IPS-20b (cell line): ENCODE data around the gene RAB39A.
"Not testable (repeated sequence)": the region's sequence is repeated elsewhere in the genome, so short reads cannot be mapped to it uniquely, and the experiment has no call there.

Experiments used
- H3K27ac ChIP-seq: one replicate; pipeline ENCODE4 v1.5.1; 2013; ENCODE audit warnings: low read length
- H3K27me3 ChIP-seq: 2 replicates; pipeline ENCODE4 v1.6.1; 2013; ENCODE audit warnings: mild to moderate bottlenecking, low read length, inconsistent platforms; ENCODE audit not compliant: insufficient read depth
- H3K36me3 ChIP-seq: 2 replicates; pipeline ENCODE4 v1.6.1; 2013; ENCODE audit warnings: low read depth, mild to moderate bottlenecking, inconsistent platforms, low read length, moderate library complexity; ENCODE audit not compliant: insufficient read depth
- H3K4me1 ChIP-seq: 2 replicates; pipeline ENCODE4 v1.6.1; 2013; ENCODE audit warnings: mild to moderate bottlenecking, control low read depth, inconsistent platforms, low read length, moderate library complexity; ENCODE audit not compliant: insufficient read depth
- H3K4me3 ChIP-seq: 2 replicates; pipeline ENCODE4 v1.5.1; 2013; ENCODE audit warnings: mild to moderate bottlenecking, low read length, inconsistent platforms
- H3K9ac ChIP-seq: 2 replicates; pipeline ENCODE4 v1.6.1; 2013; ENCODE audit warnings: low read depth, mild to moderate bottlenecking, inconsistent platforms, low read length, moderate library complexity
- H3K9me3 ChIP-seq: 2 replicates; pipeline ENCODE4 v1.6.1; 2013; ENCODE audit warnings: mild to moderate bottlenecking, low read depth, low read length, inconsistent platforms; ENCODE audit not compliant: insufficient read depth

RAB39A gene

GRCh38 chr11:107928767-107929507 lies 689 bp downstream of the RAB39A start:
- H3K27ac ChIP-seq: peak overlapping the region; percentile 73

DNA sequence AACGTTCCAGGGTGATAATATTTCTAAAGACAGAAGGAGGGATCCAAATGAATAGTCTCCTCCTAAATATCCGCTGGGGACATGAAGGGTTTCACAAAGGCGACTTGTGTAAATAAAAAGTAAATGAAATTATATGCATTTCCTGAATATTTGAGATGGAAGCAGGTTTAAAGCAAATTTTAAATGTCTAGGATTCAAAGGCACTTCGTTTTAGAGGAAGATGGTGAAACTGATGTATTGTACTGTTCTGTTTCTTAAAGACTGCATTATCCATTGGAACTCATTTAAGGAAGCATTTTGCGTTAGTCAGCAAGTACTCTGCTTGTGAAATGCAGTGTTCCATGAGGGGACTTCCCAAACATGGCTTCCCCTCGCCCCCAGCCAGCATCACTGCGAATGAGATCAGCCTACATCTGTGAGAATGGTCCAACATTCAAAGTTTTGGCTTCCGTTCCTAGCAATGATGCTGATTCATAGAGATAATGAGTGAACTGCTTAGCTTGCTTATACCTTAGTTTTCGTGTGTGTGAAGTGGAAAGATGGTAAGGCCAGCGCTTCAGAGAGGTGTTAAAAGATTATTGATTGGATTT lies 1.5 kb downstream of the RAB39A start:
- Histone ChIP-seq H3K4me3 (peak overlapping the region; percentile 88), H3K27me3 (no peaks in the 10 kb centered on the region), H3K27ac (no peak overlapping the region), H3K9ac (peak overlapping the region; percentile 90), H3K9me3 (no peaks in the 10 kb centered on the region), H3K4me1 (no peaks in the 10 kb centered on the region), H3K36me3 (no peaks in the 10 kb centered on the region)

More at GRCh38 chr11:107928767-107929507, 689 bp downstream of the RAB39A start:
- Histone ChIP-seq H3K9ac (peak overlapping the region; percentile 90), H3K9me3 (no peaks in the 10 kb centered on the region), H3K4me1 (no peaks in the 10 kb centered on the region), H3K36me3 (no peaks in the 10 kb centered on the region), H3K27me3 (no peaks in the 10 kb centered on the region), H3K4me3 (peak overlapping the region; percentile 88)

DNA sequence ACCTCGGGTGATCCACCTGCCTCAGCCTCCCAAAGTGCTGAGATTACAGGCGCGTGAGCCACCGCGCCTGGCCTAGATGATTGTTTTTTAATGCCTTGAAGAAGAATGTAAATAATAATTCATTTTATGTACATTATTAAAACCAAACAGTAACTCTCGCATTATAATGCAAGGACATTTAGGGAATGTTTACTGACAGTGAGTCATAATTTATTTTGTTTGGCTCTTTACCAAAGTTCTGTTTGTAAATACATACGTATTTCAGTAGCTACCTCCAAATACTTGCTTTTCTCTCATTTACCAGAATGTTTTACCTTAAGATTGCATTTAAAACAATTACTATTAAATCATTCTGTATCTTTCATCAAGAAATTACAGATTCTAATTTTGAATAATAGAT lies 3.0 kb downstream of the RAB39A start:
- Histone ChIP-seq H3K27me3 (no peaks in the 10 kb centered on the region), H3K4me1 (no peaks in the 10 kb centered on the region), H3K9me3 (no peaks in the 10 kb centered on the region), H3K4me3 (no peak overlapping the region), H3K9ac (no peak overlapping the region), H3K27ac (no peak overlapping the region), H3K36me3 (no peaks in the 10 kb centered on the region)

- peaks cover 2% of the 10 kb centered on the region; the same call in 1 of the 2 replicates for H3K4me1 ChIP-seq
- no peaks in the 10 kb centered on the region for H3K36me3 ChIP-seq
- no peak overlapping the region for H3K9ac ChIP-seq
- H3K9me3 ChIP-seq: no peaks in the 10 kb centered on the region
- H3K4me3 ChIP-seq: no peak overlapping the region
- H3K27ac ChIP-seq: no peak overlapping the region
- no peaks in the 10 kb centered on the region for H3K27me3 ChIP-seq
These were observed 19.7 kb downstream of the RAB39A start for GRCh38 chr11:107947904-107948303.

- not testable (repeated sequence) for H3K27ac ChIP-seq, H3K4me3 ChIP-seq, H3K9me3 ChIP-seq
These were observed 20.1 kb downstream of the RAB39A start for GRCh38 chr11:107948328-107948727.

GRCh38 chr11:107951155-107951554 lies 22.9 kb downstream of the RAB39A start:
- no peak overlapping the region for H3K4me3 ChIP-seq
- no peaks in the 10 kb centered on the region for H3K9me3 ChIP-seq
- peaks cover 5% of the 10 kb centered on the region; the same call in 1 of the 2 replicates for H3K4me1 ChIP-seq

More at GRCh38 chr11:107948328-107948727, 20.1 kb downstream of the RAB39A start:
- not testable (repeated sequence) for H3K4me1 ChIP-seq, H3K36me3 ChIP-seq, H3K27me3 ChIP-seq, H3K9ac ChIP-seq

GRCh38 chr11:107953446-107953845 lies 25.2 kb downstream of the RAB39A start:
- H3K9me3 ChIP-seq: no peaks in the 10 kb centered on the region
- H3K27me3 ChIP-seq: no peaks in the 10 kb centered on the region
- H3K4me1 ChIP-seq: peaks cover 3% of the 10 kb centered on the region; the same call in 1 of the 2 replicates
- H3K27ac ChIP-seq: no peak overlapping the region
- no peaks in the 10 kb centered on the region for H3K36me3 ChIP-seq
- H3K9ac ChIP-seq: no peak overlapping the region
- no peak overlapping the region for H3K4me3 ChIP-seq

More at GRCh38 chr11:107951155-107951554, 22.9 kb downstream of the RAB39A start:
- no peaks in the 10 kb centered on the region for H3K27me3 ChIP-seq
- H3K9ac ChIP-seq: no peak overlapping the region
- H3K36me3 ChIP-seq: no peaks in the 10 kb centered on the region
- no peak overlapping the region for H3K27ac ChIP-seq

- H3K4me1 ChIP-seq: peaks cover 3% of the 10 kb centered on the region; the same call in 1 of the 2 replicates
These were observed 28.3 kb downstream of the RAB39A start for GRCh38 chr11:107956543-107956942.

GRCh38 chr11:107957109-107957588 lies 28.9 kb downstream of the RAB39A start:
- H3K27ac ChIP-seq: no peak overlapping the region
- no peak overlapping the region for H3K4me3 ChIP-seq
- no peak overlapping the region for H3K9ac ChIP-seq
- H3K4me1 ChIP-seq: peaks cover 3% of the 10 kb centered on the region; the same call in 1 of the 2 replicates
- H3K36me3 ChIP-seq: peaks cover 5% of the 10 kb centered on the region
- H3K9me3 ChIP-seq: no peaks in the 10 kb centered on the region
- H3K27me3 ChIP-seq: no peaks in the 10 kb centered on the region

More at GRCh38 chr11:107956543-107956942, 28.3 kb downstream of the RAB39A start:
- no peak overlapping the region for H3K4me3 ChIP-seq
- H3K27ac ChIP-seq: no peak overlapping the region
- H3K36me3 ChIP-seq: no peaks in the 10 kb centered on the region
- no peak overlapping the region for H3K9ac ChIP-seq
- H3K9me3 ChIP-seq: no peaks in the 10 kb centered on the region
- no peaks in the 10 kb centered on the region for H3K27me3 ChIP-seq

DNA sequence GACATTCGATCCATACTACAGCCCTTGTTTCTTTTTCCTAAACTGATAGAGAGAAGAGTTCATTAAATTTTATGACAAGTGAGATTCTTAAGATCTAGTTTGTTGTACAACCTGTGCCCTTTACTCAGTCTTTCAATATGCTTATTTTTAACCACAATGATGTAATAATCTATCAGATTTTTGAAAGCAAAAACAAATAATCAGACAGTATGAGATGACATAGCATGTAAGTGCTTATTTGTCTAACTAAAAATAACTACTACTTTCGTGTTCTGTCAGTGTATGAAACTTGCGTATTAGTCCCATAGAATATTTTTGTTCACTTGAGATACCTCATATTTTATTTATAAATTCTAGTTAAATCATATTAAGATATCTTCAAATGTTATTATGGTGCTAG lies 33.2 kb downstream of the RAB39A start:
- Histone ChIP-seq H3K27ac (no peak overlapping the region), H3K27me3 (no peaks in the 10 kb centered on the region), H3K9ac (peak overlapping the region; percentile 11; the same call in 1 of the 2 replicates), H3K9me3 (no peaks in the 10 kb centered on the region), H3K4me1 (no peaks in the 10 kb centered on the region; the same call in 1 of the 2 replicates), H3K36me3 (peaks cover 24% of the 10 kb centered on the region), H3K4me3 (no peak overlapping the region)

DNA sequence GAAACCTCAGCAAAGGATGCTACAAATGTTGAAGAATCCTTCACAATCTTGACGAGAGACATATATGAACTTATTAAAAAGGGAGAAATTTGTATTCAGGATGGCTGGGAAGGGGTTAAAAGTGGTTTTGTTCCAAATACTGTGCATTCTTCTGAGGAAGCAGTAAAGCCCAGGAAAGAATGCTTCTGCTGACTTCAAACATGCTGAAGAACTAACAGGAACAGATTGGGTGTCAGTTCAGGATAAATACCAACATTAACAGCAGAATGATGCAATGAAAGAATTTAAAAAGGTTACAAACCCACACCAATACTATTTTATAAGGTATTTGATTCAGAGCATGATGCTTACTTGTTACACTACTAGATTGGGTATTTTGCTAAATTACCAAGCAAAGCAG lies 33.9 kb downstream of the RAB39A start:
- Histone ChIP-seq H3K4me3 (no peak overlapping the region), H3K27ac (no peak overlapping the region), H3K36me3 (peaks cover 24% of the 10 kb centered on the region), H3K27me3 (no peaks in the 10 kb centered on the region), H3K4me1 (no peaks in the 10 kb centered on the region; the same call in 1 of the 2 replicates), H3K9ac (no peak overlapping the region), H3K9me3 (no peaks in the 10 kb centered on the region)

GRCh38 chr11:107963091-107963490 lies 34.8 kb downstream of the RAB39A start:
- Histone ChIP-seq H3K36me3 (peaks cover 24% of the 10 kb centered on the region), H3K4me3 (no peak overlapping the region), H3K4me1 (no peaks in the 10 kb centered on the region; the same call in 1 of the 2 replicates), H3K9ac (no peak overlapping the region), H3K27me3 (no peaks in the 10 kb centered on the region), H3K27ac (no peak overlapping the region), H3K9me3 (no peaks in the 10 kb centered on the region)
